Keratinocyte (primary cell): ENCODE data around the gene PRKCE.

Experiments
- EZH2 ChIP-seq: IDR thresholded peaks from one replicate; pipeline ENCODE4 v1.6.1; 2012; ENCODE audit warnings: inconsistent platforms, mild to moderate bottlenecking, low read length, moderate library complexity
- TF ChIP-seq, protein P1 (sequence below), 3 experiments: IDR thresholded peaks in 1 of 3; conservative IDR thresholded peaks in 1 of 3; optimal IDR thresholded peaks in 1 of 3; 2 replicates in 2 of 3; 3 replicates in 1 of 3; pipeline versions ENCODE3 to v1.5.1; 2011; ENCODE audit warnings: low read length in 3 of 3, mild to moderate bottlenecking in 3 of 3, moderate library complexity in 2 of 3, control low read depth in 1 of 3, inconsistent platforms in 1 of 3; ENCODE audit not compliant: insufficient read depth in 2 of 3; ENCODE audit errors: extremely low read depth in 1 of 3

DNA sequence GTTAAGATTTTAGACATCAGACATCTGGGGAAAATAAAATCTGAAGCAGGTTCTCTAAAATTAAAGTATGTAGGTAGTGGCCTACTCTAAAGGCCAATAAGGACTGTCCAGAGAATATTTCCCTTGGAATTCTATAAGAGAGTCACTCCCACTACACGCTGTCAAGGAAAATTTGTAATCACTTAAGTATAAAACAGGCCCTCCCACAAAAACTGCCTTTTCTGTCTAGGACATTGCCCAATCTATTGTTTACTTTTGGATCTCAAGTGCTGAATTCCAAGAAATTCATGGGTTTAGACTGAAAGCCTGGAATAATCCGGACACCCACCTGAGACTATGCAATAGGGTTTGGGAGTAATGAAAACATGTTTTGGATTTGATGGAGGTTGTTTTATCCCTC is 38.7 kb upstream of the PRKCE start:
- TF ChIP-seq, protein P1, sequence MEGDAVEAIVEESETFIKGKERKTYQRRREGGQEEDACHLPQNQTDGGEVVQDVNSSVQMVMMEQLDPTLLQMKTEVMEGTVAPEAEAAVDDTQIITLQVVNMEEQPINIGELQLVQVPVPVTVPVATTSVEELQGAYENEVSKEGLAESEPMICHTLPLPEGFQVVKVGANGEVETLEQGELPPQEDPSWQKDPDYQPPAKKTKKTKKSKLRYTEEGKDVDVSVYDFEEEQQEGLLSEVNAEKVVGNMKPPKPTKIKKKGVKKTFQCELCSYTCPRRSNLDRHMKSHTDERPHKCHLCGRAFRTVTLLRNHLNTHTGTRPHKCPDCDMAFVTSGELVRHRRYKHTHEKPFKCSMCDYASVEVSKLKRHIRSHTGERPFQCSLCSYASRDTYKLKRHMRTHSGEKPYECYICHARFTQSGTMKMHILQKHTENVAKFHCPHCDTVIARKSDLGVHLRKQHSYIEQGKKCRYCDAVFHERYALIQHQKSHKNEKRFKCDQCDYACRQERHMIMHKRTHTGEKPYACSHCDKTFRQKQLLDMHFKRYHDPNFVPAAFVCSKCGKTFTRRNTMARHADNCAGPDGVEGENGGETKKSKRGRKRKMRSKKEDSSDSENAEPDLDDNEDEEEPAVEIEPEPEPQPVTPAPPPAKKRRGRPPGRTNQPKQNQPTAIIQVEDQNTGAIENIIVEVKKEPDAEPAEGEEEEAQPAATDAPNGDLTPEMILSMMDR (optimal IDR thresholded peaks at IDR 0.05 in 1 of 3, IDR thresholded peaks at IDR 0.05 in 1 of 3, conservative IDR thresholded peaks at IDR 0.05 in 1 of 3; ENCODE audit: extremely low read depth in 1 of 3, insufficient read depth in 2 of 3, low read length in 3 of 3): no peak
- TF ChIP-seq EZH2: no peak
